HCT116 (cell line): Measurements from ENCODE around the gene KRT14. TPM values are rescaled to one million over a fixed set of nuclear protein-coding genes. Genes with fewer than 3 reads are reported as not detected.

ENCODE experiments used
- ATAC-seq: fragments of 200-7000 bp; cut with Tn5 transposase; 2 replicates; pipeline ENCODE4 v1.9.1; 2020; ENCODE audit warnings: mild to moderate bottlenecking, moderate library complexity
- BruUV-seq: library from RNA; stranded (reverse); fragments of 400-500 nt; replicated peaks from 2 replicates; lab custom pipeline; 2021; lab: Mats Ljungman, UMichigan
- CTCF ChIA-PET: fragments of 300-600 bp; sonication (Branson Sonifier 250); formaldehyde crosslinking; loops from one replicate; lab custom pipeline; 2021; ENCODE audit warnings: antibody characterized with exemption; lab: Charles Lee
- POLR2A ChIA-PET: fragments of 300-600, 350-600 bp; sonication (Branson Sonifier 250); formaldehyde crosslinking; loops from one replicate; lab custom pipeline; 2021; ENCODE audit warnings: antibody characterized with exemption; lab: Charles Lee
- RAD21 ChIA-PET, 2 experiments: fragments of 300-600 bp; sonication (Branson Sonifier 250); formaldehyde crosslinking; loops; one replicate each; lab custom pipeline; 2023; ENCODE audit warnings: low total read pairs in 2 of 2; ENCODE audit not compliant: uncharacterized antibody in 2 of 2, unreplicated experiment in 2 of 2, low non-redundant PET in 1 of 2; lab: Charles Lee
- DNase-seq: peaks from one replicate; pipeline ENCODE4 v3.0.0-alpha.2; 2010; ENCODE audit warnings: low read depth, low spot score
- H2AFZ ChIP-seq: fragments of 200-600 bp; shearing (Covaris generic), sonication (generic); 2 replicates; pipeline ENCODE4 v1.6.1; 2017; ENCODE audit warnings: low read depth, mixed run types, mixed read lengths, antibody characterized with exemption, low read length; ENCODE audit not compliant: poor library complexity, severe bottlenecking
- H3K27ac ChIP-seq: 2 replicates; pipeline ENCODE4 v1.5.1; 2012; ENCODE audit warnings: low read depth, low read length
- H3K27me3 ChIP-seq: fragments of 200-600 bp; sonication (generic); 2 replicates; pipeline ENCODE4 v1.6.1; 2016; ENCODE audit warnings: mixed run types, low read length, mixed read lengths; ENCODE audit not compliant: insufficient read depth
- H3K36me3 ChIP-seq, 2 experiments: fragments of 200-500 bp in 1 of 2; fragments of 200-600 bp in 1 of 2; sonication (Bioruptor generic) in 1 of 2; sonication (generic) in 1 of 2; 2 replicates each; pipeline versions ENCODE4 v1.5.1 to v1.6.1; 2014 to 2016; ENCODE audit warnings: low read length in 2 of 2, inconsistent platforms in 1 of 2, mixed read lengths in 1 of 2, mixed run types in 1 of 2; ENCODE audit not compliant: insufficient read depth in 2 of 2, control insufficient read depth in 1 of 2
- H3K4me1 ChIP-seq, 2 experiments: fragments of 200-600 bp in 1 of 2; sonication (generic) in 1 of 2; 2 replicates each; pipeline versions ENCODE4 v1.5.1 to v1.6.1; 2012 to 2017; ENCODE audit warnings: low read length in 2 of 2, inconsistent platforms in 1 of 2, mild to moderate bottlenecking in 1 of 2, mixed read lengths in 1 of 2, mixed run types in 1 of 2, moderate library complexity in 1 of 2; ENCODE audit not compliant: insufficient read depth in 2 of 2, control insufficient read depth in 1 of 2
- H3K4me2 ChIP-seq: fragments of 200-600 bp; sonication (generic); 2 replicates; pipeline ENCODE4 v1.6.1; 2017; ENCODE audit warnings: mixed run types, low read length, mixed read lengths
- H3K4me3 ChIP-seq, 2 experiments: fragments of 200-600 bp in 1 of 2; sonication (generic) in 1 of 2; replicated peaks in 1 of 2; 2 replicates each; pipeline ENCODE4 v1.5.1; 2011 to 2016; ENCODE audit warnings: low read length in 2 of 2, control low read depth in 1 of 2, low read depth in 1 of 2, mild to moderate bottlenecking in 1 of 2, mixed read lengths in 1 of 2, mixed run types in 1 of 2
- H3K79me2 ChIP-seq: fragments of 200-600 bp; sonication (generic); 2 replicates; pipeline ENCODE4 v1.6.1; 2017; ENCODE audit warnings: mild to moderate bottlenecking, mixed run types, low read length, moderate library complexity, mixed read lengths; ENCODE audit not compliant: insufficient read depth
- H3K9ac ChIP-seq: fragments of 200-600 bp; sonication (generic); 2 replicates; pipeline ENCODE4 v1.6.1; 2016; ENCODE audit warnings: low read length, mixed read lengths
- H3K9me2 ChIP-seq: fragments of 200-600 bp; sonication (generic), shearing (Covaris generic); 2 replicates; pipeline ENCODE4 v1.6.1; 2017; ENCODE audit warnings: mixed run types, mild to moderate bottlenecking, moderate library complexity; ENCODE audit not compliant: insufficient read depth
- H3K9me3 ChIP-seq, 2 experiments: fragments of 200-500 bp in 1 of 2; fragments of 200-600 bp in 1 of 2; sonication (Bioruptor generic) in 1 of 2; sonication (generic) in 1 of 2; 2 replicates each; pipeline ENCODE4 v1.6.1; 2014 to 2017; ENCODE audit warnings: low read length in 2 of 2, mixed read lengths in 2 of 2, inconsistent platforms in 1 of 2, low read depth in 1 of 2, mild to moderate bottlenecking in 1 of 2, mixed run types in 1 of 2, moderate library complexity in 1 of 2; ENCODE audit not compliant: control insufficient read depth in 1 of 2, insufficient read depth in 1 of 2
- H4K20me1 ChIP-seq: fragments of 200-600 bp; sonication (generic), shearing (Covaris generic); 2 replicates; pipeline ENCODE4 v1.6.1; 2017; ENCODE audit warnings: mixed run types, mild to moderate bottlenecking, moderate library complexity; ENCODE audit not compliant: insufficient read depth
- ATF3 ChIP-seq: IDR thresholded peaks from 2 replicates; pipeline ENCODE4 v1.6.1; 2012
- CBX3 ChIP-seq: IDR thresholded peaks from 2 replicates; pipeline ENCODE4 v1.6.1; 2012; ENCODE audit warnings: low read depth
- CTCF ChIP-seq, 3 experiments: fragments of 200-600 bp in 1 of 3; sonication (generic) in 1 of 3; IDR thresholded peaks in 2 of 3; conservative IDR thresholded peaks in 1 of 3; 2 replicates each; pipeline ENCODE4 v1.5.1; 2012 to 2017; ENCODE audit warnings: low read depth in 2 of 3, low read length in 2 of 3, antibody characterized with exemption in 1 of 3, borderline replicate concordance in 1 of 3, control low read depth in 1 of 3, mild to moderate bottlenecking in 1 of 3, mixed read lengths in 1 of 3, mixed run types in 1 of 3, moderate library complexity in 1 of 3; ENCODE audit not compliant: insufficient read depth in 1 of 3
- EGR1 ChIP-seq: IDR thresholded peaks from 2 replicates; pipeline ENCODE4 v1.6.1; 2012; ENCODE audit warnings: low read depth
- FOSL1 ChIP-seq: IDR thresholded peaks from 2 replicates; pipeline ENCODE4 v1.6.1; 2012; ENCODE audit warnings: low read depth
- MAX ChIP-seq: IDR thresholded peaks from 2 replicates; pipeline ENCODE4 v1.6.1; 2012
- POLR2AphosphoS5 ChIP-seq: IDR thresholded peaks from 2 replicates; pipeline ENCODE4 v1.6.1; 2011; ENCODE audit warnings: mild to moderate bottlenecking, low read depth, low read length, moderate library complexity
- RAD21 ChIP-seq: IDR thresholded peaks from 2 replicates; pipeline ENCODE4 v1.6.1; 2012; ENCODE audit warnings: low read depth, mild to moderate bottlenecking
- REST ChIP-seq: IDR thresholded peaks from 2 replicates; pipeline ENCODE4 v1.6.1; 2012; ENCODE audit warnings: low read depth
- SP1 ChIP-seq: IDR thresholded peaks from 2 replicates; pipeline ENCODE4 v1.6.1; 2012; ENCODE audit warnings: low read depth
- SRF ChIP-seq: IDR thresholded peaks from 2 replicates; pipeline ENCODE4 v1.6.1; 2012; ENCODE audit warnings: low read depth
- TCF7L2 ChIP-seq: IDR thresholded peaks from 2 replicates; pipeline ENCODE4 v1.7.0; 2011; ENCODE audit warnings: borderline replicate concordance, inconsistent platforms; ENCODE audit not compliant: insufficient read depth, insufficient read length; ENCODE audit errors: extremely low read depth
- ZBTB33 ChIP-seq: IDR thresholded peaks from 2 replicates; pipeline ENCODE4 v1.6.1; 2011; ENCODE audit warnings: mild to moderate bottlenecking, low read length, moderate library complexity; ENCODE audit not compliant: insufficient replicate concordance; ENCODE audit errors: extremely low read depth
- ZNF274 ChIP-seq: fragments of 200-500 bp; sonication (Bioruptor generic); IDR thresholded peaks from 2 replicates; pipeline ENCODE4 v1.6.1; 2014; ENCODE audit warnings: mild to moderate bottlenecking, low read depth, low read length, inconsistent platforms
- intact Hi-C: fragments of 100-400 bp; cut with micrococcal nuclease; formaldehyde crosslinking; loops from 2 replicates; pipeline ENCODE4 v1.10.0; 2022
- total RNA-seq: library from RNA; stranded (reverse); gene quantifications from one replicate; pipeline ENCODE4 v1.2.1, GENCODE V29; 2021; ENCODE audit not compliant: unreplicated experiment

KRT14 gene
- total RNA-seq, 1 experiment from 2014 or later, result not detected

- ATAC-seq, result no peak
Measured at GRCh38 chr17:41631025-41631897, 44.6 kb upstream of the KRT14 start.

More at GRCh38 chr17:41631025-41631897, 44.6 kb upstream of the KRT14 start:
- H3K27ac ChIP-seq, result no peak overlapping the region
- no peaks in the 10 kb centered on the region for H3K27me3 ChIP-seq
- no peak for DNase-seq
- no TSS peak for BruUV-seq
- no peaks in the 10 kb centered on the region for H3K79me2 ChIP-seq
- no peaks in the 10 kb centered on the region for H3K9me2 ChIP-seq
- intact Hi-C loops, result no loop called here
- POLR2A ChIA-PET, result no interaction called here
- RAD21 ChIA-PET, result no interaction called here
- no peak overlapping the region for H3K4me2 ChIP-seq
- H3K9ac ChIP-seq, result no peak overlapping the region
- CTCF ChIA-PET, result no interaction called here
- no peaks in the 10 kb centered on the region for H3K9me3 ChIP-seq
- H2AFZ ChIP-seq, result no peak overlapping the region
- no peaks in the 10 kb centered on the region for H3K4me1 ChIP-seq
- no peaks in the 10 kb centered on the region for H4K20me1 ChIP-seq
- no peak overlapping the region for H3K4me3 ChIP-seq
- TF ChIP-seq POLR2AphosphoS5 (no peak), CTCF (IDR thresholded peaks at IDR 0.05 in 2 of 3, conservative IDR thresholded peaks at IDR 0.05 in 1 of 3; ENCODE audit: borderline replicate concordance in 1 of 3, insufficient read depth in 1 of 3, low read depth in 2 of 3, low read length in 2 of 3) (no peak), EGR1 (no peak), REST (no peak), TCF7L2 (no peak), MAX (no peak), FOSL1 (no peak), SRF (no peak), ZBTB33 (no peak), SP1 (no peak), ZNF274 (no peak), ATF3 (no peak), RAD21 (no peak), CBX3 (no peak)
- no peaks in the 10 kb centered on the region for H3K36me3 ChIP-seq
